AG09319 (cell line): ENCODE measurements around the gene TTC23L.

Experiments used
- DNase-seq: peaks from one replicate; pipeline ENCODE4 v3.0.0-alpha.2; 2010; ENCODE audit warnings: low read depth; ENCODE audit errors: extremely low read depth
- TF ChIP-seq, protein P1 (sequence below): IDR thresholded peaks from 2 replicates; pipeline ENCODE4 v1.5.1; 2011; ENCODE audit warnings: low read depth, mild to moderate bottlenecking, inconsistent platforms, low read length, moderate library complexity

TTC23L gene

DNA sequence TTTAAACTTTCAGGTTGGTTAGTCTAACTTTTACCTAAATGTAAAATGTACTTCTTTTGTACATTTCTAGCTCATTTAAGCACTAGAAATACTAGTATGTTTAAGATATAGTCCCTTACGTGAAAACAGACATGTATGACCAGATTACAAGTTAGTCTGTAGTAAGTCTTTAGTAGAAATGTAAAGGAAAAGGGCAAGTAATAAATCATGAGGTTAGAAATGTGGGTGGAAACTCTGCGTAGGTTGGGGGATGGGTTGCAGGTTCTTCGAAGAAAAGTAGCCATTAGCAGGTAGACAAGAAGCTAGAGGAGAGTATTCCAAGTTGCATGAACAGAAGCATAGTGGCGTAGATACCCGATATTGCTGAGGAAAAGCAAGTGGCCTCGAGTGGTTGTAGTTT lies 53.5 kb downstream of the TTC23L start:
- TF ChIP-seq, protein P1, sequence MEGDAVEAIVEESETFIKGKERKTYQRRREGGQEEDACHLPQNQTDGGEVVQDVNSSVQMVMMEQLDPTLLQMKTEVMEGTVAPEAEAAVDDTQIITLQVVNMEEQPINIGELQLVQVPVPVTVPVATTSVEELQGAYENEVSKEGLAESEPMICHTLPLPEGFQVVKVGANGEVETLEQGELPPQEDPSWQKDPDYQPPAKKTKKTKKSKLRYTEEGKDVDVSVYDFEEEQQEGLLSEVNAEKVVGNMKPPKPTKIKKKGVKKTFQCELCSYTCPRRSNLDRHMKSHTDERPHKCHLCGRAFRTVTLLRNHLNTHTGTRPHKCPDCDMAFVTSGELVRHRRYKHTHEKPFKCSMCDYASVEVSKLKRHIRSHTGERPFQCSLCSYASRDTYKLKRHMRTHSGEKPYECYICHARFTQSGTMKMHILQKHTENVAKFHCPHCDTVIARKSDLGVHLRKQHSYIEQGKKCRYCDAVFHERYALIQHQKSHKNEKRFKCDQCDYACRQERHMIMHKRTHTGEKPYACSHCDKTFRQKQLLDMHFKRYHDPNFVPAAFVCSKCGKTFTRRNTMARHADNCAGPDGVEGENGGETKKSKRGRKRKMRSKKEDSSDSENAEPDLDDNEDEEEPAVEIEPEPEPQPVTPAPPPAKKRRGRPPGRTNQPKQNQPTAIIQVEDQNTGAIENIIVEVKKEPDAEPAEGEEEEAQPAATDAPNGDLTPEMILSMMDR = no peak
- DNase-seq = no peak

DNA sequence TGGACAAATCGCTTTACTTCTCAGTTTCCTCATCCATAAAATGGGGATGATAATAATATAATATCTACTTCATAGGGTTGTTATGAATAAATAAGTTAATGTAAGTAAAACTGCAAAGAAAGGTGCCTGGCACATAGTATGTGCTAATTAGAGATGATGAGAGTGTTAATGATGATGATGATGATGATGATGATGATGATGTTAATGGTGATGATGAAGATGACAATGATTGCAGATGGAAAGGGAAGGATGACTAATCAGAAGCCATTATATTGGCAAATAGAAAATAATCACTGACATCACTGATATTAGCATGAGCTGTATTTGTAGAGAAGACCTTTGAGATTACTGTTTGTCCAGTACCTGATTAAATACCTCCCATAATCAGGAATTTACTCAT lies 55.8 kb downstream of the TTC23L start:
- TF ChIP-seq, protein P1 = no peak
- no peak for DNase-seq

DNA sequence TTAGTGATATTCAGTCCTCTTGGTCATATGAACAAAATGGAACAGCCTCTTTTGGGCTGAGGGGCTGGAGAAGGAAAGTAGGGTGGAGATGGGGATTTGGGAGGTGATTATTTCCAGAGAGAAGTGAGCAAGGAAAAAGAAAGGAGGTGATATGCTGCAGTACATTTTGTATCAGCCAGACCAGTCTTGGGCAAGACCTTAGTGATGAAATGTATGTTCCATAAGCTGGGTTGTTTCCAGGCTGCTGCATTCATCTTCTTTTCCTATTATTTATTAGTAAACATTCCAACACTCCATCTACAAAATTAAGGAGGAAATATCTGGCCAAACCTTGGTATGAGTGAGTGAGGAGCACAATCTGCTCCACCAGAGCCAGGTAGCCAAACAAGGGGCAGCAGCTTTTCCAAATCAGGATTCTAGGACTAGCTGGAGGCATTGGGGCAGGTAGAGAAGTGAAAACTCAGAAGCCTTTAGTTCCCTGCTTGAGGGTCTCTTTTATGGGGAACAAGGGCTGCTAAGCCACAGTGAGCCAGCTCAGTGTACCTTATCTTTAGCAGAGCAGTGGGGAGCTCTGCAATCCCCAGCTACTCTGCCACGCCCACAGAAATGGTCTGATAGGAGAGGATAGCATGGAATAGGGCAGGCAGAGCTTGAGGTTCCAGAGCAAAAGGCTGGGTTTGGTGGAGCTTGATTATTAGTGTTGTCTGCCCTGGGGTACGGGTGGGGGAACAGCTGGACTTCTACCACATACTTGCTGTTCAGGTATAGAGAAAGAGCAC lies 56.9 kb downstream of the TTC23L start:
- TF ChIP-seq, protein P1 = no peak
- no peak for DNase-seq

DNA sequence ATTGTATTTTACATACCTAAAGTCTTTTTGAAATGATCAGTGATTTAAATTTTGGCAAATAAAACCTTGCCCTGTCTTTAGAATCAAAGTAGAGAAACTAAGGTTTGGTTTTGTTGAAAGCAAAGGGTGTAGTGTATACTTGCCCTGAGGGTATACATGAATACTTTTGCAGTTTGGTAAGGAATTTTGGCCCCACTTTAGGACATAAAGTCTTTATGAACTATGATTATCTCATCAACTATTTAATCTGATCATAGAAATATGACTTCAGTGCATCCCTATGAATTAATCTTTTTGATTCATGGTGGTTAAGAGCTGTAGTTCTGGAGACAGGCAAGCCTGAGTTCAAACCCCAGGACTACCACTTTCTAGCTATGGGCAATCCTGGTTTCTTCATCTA lies 58.7 kb downstream of the TTC23L start:
- TF ChIP-seq, protein P1 = no peak
- no peak for DNase-seq

DNA sequence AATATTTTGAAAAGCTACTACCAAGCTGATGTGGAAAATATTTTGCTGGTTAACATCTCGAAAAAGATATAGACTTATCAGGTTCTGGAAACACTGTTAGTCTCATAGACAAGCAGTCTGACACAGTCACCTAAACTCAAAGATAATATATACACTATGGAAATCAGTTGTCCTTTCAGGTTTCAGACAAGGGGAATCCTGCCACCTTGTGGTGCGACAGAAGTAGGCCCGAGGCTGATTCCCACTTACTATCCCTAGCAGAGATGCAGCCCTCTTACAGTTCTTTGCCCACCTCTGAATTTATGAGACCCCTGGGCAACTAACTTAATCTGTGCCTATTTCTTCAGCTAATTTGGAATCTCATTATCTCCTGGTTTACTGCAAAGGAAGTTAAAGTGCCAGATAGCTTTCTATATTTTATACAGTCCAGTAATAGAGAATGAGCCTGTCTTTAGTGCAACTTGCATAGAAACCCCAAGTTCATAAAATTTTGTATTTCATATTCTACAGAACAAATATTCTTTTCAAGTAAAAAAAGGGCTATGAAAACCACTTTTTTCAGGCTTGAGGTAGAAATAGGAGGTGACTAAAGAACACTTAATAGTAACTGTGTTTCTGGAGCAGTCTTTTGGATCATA lies 59.4 kb downstream of the TTC23L start:
- peak; percentile 41 for DNase-seq
- TF ChIP-seq, protein P1 = peak; percentile 88

DNA sequence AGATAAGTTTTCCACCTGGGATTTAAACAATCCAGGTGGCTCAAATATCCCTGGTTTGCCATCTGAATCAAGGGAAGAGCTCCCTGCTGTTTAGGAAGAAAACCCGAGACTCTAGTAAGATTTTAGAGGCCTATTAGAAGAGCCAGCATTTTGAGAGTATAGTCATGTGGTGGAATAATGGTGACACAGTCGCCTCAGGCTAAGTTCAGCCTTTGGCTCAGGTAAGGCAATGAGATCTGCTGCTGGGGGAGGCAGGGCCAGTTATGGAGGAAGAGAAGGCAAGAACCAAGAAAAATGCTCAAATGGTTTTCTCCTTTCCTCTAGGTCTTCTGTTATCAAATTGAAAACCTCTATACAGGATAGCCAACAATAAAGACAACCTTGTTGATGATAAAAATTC lies 60.1 kb downstream of the TTC23L start:
- DNase-seq = no peak

DNA sequence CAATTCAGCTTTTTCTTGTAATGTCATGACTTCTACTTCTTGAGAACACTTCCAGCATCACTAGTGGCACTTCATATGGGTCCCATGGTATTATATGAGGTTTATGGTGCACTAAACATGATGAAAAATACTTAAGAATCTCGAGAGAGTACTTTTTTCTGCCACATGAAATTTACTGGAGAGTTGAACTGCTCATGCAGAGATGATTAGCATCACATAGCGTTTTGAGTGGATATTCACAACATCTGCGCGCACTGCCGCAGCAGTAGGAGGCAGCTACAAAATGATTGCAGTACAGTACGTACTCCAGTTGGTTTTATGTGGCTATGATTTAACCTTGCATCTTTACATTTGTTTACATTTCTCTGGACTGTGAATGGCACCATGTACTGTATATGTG lies 61.7 kb downstream of the TTC23L start:
- no peak for DNase-seq
- TF ChIP-seq, protein P1 = no peak

More for the DNA sequence above, 60.1 kb downstream of the TTC23L start:
- TF ChIP-seq, protein P1 = no peak
